ENCODE measurements around the gene HIVEP3.

GRCh38 chr1:41547781-41548560 is 370.8 kb downstream of the HIVEP3 start:
- TF ChIP-seq SUZ12 (IDR thresholded peaks at IDR 0.05; ENCODE audit: extremely low read depth, insufficient read depth, insufficient read length) (no peak), ZNF274 (IDR thresholded peaks at IDR 0.05; ENCODE audit: low read depth, low read length) (no peak)
